ENCODE results near the gene KRTAP10-12.

DNA sequence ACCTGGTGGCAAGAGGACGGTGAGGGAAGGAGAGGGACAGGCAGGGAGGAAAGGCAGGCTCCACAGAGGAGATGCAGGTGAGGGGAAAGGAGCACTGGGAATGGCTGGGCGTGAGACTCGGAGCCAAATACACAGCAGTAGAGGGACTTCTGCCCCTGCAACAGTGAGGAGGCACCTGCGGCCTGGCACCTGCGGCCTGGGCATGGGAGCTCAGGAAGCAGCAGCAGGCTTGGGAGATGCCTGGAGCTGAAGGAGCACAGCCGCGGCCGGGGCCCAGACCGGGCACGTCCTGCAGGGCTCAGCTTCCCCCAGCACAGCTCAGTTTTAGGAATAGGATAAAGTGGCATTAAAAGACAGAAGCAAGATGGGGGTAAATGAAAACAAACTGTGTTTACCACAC lies 35.3 kb downstream of the KRTAP10-12 start:
- TF ChIP-seq, protein P1, sequence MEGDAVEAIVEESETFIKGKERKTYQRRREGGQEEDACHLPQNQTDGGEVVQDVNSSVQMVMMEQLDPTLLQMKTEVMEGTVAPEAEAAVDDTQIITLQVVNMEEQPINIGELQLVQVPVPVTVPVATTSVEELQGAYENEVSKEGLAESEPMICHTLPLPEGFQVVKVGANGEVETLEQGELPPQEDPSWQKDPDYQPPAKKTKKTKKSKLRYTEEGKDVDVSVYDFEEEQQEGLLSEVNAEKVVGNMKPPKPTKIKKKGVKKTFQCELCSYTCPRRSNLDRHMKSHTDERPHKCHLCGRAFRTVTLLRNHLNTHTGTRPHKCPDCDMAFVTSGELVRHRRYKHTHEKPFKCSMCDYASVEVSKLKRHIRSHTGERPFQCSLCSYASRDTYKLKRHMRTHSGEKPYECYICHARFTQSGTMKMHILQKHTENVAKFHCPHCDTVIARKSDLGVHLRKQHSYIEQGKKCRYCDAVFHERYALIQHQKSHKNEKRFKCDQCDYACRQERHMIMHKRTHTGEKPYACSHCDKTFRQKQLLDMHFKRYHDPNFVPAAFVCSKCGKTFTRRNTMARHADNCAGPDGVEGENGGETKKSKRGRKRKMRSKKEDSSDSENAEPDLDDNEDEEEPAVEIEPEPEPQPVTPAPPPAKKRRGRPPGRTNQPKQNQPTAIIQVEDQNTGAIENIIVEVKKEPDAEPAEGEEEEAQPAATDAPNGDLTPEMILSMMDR (IDR thresholded peaks at IDR 0.05; ENCODE audit: poor library complexity): no peak
- no peak for TF ChIP-seq EZH2 (IDR thresholded peaks at IDR 0.05; ENCODE audit: borderline replicate concordance)
- TF ChIP-seq EZH2phosphoT487 (IDR thresholded peaks at IDR 0.05; ENCODE audit: low read depth, severe bottlenecking, unreplicated experiment): no peak
